Stimulated activated CD4-positive, alpha-beta T cell treated with anti-CD3 and anti-CD28 coated beads, Interleukin-1b, Interleukin-23, amount 100 ng/mL, for 4 hours (primary cell): Measurements from ENCODE around the gene TOGARAM2.

Experiments used
- DNase-seq, 2 donors: peaks; one replicate each; pipeline ENCODE4 v3.0.0-alpha.2; 2020; ENCODE audit warnings: low read depth in 2 of 2

TOGARAM2 gene

DNA sequence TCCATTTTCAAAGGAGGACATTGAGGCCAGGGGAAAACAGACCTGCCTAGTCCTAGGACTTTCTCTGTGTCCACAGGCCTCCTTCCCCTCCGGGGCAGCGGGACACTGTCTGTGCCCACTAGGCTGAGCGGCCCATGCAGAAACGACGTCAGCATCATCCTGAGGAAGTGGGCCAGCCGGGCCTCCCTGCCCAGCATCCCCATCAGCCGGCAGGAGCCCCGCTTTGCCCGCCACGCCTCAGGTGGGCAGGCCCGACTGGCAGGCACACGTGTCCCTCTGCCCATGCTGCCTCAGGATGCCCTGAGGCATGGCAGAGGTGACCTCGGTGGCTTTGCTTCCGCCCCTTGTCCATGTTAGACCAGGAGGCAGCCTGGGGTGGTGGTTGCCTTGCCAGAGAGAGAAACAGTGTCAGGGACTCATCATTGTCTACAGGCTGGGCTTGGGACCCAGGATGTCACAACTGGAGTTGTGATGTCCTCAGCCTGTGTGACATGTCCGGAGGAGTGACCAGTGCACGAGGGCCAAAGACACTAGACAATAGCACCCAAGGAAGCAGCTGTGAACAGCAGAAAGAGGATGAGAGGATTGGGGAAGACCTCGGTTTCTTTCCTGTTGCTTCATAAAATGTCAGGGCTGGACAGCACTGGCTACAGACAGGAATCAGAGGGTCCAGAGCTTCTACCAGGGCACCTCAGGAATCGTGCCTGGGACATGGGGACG is 36.8 kb downstream of the TOGARAM2 start:
- no peak for DNase-seq

DNA sequence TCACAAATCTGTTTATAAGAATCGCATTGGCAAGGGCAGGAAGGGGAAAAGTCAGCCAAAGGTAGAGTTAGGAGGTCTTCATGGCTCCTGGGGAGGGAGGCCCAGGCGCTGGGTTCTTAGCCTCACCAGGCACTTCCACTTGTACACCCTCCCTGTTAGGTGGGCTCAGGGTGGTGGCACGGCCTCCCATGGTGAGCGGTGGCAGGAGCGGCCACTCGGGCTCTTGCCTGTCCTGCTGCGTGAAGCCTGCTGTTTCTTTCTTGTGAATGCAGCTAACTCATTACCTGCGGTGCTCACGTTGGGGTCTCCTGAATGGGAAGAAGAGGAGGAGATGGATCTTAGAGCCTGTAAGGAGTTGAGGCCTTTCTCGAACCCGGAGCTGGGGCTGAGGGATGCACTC is 40.8 kb downstream of the TOGARAM2 start:
- DNase-seq: no peak

DNA sequence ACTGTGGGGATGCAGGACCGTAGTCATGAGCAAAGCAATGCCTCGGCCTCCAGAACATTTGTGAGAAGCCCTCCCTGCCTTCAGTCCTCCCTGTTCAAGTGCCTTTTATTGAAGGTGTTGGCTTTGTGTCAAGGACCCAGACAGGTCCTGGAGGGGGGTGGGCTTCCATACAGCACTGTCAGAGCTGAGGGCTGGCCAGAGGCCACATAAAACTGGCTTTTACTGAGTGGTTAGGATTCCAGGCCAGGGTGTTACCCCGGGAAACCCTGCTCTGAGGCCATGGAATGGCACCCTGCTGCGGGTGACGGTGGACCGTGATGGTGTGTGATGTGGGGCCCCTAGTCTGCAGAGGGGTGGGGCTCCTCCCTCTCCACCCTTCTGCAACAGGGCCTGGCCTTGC is 41.6 kb downstream of the TOGARAM2 start:
- DNase-seq: no peak

DNA sequence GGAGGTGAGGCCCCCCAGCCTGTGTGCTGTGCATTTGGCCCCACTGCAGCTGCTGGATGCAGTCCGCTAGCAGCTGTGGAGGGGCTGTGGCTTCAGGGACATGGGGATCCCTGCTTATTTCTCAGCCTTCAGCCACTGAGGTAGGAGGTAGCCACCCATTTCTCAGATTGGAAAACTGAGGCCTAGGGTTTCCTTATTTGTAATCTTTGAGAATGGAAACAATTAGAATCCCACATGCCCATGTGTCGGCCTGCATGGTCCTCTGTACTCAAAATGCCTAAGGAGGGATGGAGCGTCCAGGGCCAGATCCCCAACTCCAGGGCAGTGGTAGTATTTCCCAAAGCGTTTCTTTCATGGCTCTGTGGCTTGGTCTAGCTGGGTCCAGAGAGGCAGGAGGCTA is 42.1 kb downstream of the TOGARAM2 start:
- DNase-seq: no peak

DNA sequence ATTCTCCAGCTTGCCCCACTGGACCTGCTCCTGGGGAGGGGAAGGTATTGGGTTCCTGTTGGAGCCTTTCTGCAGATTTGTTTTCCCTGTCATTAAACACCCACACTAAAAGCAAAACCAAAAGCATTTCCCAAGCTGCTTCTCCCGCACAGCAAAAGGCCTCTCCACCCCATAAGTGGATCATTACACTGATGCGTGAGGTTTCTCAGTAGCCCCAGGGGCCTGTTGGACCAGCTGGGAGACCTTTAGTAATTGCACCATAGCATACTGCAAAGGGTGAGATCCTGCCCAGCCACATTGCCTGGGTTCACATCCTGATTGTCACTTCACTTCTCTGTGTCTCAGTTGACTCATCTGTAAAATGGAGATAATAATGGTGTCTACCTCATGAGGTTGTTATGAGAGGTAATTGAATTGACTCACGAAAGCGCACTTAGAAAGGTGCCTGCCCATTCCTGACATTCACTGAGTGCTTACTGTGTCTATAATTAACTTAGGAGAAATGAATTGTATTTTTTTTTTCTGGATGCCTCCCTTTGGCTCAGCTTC is 43.9 kb downstream of the TOGARAM2 start:
- DNase-seq: no peak

DNA sequence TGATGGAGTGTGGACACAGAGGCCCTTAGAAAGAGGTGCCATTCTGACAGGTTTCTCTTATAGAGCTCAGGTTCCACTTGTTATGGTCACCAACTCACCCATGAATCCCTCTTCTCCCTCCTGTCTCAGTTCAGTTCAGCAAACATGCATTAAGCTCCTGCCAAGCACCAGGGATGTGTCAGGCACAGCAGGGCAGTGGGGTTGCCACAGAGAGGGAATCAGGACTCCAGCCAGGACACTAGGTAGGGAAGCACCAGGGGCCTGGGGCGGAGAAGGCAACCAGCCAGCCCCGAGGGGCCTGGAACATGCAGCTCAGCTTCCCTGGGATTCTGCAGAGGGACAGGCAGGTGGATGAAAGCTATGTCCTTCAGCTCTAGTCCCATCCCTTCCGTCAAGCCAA is 44.6 kb downstream of the TOGARAM2 start:
- no peak for DNase-seq

DNA sequence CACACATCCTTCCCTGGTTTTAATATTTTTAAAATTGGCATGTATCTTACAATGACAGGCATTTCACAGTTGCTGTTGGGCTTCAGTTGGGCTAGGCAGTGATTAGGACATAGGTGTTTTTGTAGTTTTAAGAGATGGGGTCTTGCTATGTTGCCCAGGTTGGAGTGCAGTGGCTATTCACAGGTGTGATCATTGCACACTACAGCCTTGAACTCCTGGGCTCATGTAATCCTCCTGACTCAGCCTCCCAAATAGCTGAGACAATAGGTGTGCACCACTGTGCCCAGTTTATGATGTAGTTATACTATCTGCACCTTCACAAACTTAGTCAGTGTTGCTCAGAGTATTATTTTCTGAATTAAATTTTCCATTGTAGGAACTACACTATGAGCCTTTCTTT is 49.9 kb downstream of the TOGARAM2 start:
- DNase-seq: no peak

DNA sequence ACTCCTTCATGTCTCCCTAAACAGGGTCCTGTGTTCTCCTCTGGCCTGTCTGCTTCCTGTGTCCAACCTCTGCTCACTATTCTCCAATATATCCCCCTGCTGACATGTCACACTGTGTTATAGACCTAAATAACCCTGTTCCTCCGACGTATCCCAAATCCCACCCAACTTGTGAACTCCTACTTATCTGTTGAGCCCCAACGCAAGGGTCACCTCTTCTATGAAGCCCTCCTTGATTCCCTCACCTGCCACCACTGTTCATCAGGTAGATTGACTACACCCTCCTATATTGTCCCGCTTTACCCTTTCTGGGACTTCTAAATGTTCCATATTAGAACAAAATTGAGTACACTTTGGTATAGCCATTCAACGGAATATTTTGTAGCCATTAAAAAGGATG is 51.1 kb downstream of the TOGARAM2 start:
- DNase-seq: no peak

DNA sequence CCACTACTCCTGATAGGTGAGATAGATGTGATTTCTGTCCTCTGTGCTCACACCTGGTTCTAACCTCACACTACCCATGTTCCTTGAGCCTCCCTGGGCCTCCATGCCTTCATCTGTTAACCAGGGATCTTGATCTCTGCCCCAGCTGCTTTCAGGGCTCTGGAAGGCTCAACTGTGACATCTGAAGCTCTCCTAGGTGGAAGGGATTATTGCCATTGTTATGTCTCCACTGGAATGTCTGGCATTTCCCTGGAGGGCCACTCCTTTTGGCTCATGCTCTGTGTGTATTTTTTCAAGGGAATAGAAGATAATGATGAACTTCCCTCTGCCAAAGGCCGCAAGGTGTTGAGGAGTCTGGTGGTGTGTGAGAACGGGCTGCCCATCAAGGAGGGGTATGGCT is 52.1 kb downstream of the TOGARAM2 start:
- no peak for DNase-seq

DNA sequence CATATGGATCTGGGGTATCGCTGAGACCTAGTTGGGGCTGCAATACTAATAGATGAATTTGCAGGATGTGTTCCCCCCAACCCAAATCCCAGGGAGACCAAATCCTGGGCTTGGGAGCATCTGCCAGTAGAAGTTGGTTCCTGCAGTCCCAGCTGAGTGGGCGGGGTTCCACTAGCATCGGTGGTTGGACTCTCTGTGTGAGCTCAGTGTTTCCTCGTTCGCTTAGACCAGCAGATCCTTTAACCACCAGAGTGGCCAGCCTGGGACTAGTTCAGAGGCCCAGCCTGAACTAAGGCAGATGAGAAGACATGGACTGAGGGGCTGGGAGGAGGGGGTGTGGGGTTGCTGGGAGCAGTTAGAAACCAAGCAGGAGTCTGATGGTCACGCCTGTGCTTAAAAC is 52.6 kb downstream of the TOGARAM2 start:
- DNase-seq: no peak

DNA sequence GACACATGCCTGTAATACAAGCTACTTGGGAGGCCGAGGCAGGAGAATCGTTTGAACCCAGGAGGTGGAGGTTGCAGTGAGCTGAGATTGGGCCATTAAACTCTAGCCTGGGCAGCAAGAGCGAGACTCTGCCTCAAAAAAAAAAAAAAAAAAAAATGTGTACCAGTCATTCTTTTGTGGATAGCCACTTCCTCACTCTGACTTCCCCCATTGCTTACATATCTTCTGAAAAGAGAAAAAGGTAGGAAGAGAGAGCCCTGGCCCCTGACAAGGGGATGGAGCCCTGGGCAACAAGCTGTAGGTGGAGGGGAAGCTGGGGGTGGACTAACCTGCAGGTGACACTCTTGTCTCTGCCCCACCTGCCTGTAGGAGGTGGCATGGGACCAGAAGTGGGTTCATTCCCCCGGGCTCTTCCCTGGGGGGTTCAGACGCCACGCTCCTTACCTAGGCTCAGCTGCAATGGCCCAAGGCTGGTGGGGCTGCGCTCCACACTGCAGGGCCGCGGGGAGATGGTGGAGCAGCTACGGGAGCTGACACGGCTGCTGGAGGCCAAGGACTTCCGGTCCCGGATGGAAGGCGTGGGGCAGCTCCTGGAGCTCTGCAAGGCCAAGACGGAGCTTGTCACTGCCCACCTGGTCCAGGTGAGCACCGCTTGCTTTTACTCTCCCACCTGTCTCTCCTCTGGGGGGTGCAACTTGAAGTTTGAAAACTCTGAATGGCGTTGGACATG is 54.1 kb downstream of the TOGARAM2 start:
- DNase-seq: no peak

DNA sequence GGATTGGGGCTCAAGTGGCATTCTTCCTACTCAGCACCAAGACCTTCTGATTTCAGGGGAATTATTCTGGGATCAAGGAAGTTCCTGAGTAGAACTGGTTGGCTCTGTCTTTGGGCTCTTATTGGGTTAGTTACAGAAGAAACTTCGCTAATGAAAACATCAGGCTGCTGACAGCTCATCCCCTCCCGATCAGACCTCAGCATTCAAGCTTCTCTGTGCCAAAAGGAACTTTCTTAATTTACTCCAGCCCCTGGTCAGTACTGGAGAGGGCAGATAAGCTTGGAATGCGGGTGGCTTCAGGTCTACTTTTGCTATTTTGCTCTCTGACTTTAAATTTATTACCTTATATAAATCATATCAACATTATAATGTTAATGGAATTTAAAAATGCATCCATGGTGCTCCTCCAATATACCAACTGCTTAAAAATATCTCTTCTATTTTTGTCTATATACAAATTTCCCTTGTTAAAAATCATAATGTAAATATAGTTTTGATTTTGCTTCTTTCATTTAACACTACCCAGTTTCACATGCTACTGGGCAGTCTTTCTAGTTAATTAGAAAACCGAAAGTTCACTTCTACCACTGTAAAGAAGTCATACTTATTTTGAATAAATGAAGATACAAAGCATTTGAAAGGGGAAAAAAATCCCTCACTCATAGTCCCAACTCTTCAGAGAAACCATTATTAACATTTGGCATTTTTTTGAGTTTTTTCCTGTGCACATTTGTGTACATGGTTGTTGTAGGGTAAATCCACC is 58.8 kb downstream of the TOGARAM2 start:
- DNase-seq: no peak

DNA sequence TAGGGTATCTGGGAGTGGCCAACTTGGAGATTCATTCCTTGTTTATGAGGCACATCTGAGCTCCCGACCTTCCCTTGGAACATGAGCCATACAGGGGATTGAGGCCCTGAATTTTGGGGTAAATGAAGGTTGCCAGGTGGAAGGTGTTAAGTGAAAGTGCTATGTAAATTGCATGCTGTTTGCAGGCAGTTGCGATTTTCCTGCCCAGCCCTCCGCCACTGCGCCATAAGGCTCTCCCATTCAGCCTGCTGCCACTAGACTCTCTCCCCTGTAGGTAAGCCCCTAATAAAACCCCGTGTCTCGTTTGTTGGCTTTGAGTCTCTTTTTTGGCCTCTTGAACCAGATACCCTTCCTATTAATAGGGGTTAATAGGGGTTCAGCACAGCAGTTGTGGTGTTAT is 59.5 kb downstream of the TOGARAM2 start:
- no peak for DNase-seq

DNA sequence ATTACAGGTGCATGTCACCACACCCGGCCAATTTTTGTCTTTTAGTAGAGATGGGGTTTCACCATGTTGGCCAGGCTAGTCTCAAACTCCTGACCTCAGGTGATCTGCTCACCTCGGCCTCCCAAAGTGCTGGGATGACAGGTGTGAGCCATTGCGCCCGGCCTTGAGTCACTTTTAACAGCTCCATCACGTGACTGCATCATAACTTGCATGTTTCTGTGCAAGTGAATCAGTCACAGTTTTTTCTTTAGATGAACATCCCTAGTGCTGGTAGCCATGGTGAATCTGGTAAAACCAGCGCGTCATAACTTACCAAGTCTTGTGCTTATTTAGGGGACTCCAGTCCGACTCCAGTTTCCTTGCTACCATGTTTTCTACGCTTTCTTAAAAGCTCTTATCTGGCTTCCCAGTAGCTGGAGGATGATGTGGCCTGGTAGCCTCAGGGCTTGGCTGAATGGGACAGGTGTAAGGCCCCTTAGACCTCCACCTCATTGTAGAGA is 60.1 kb downstream of the TOGARAM2 start:
- no peak for DNase-seq

DNA sequence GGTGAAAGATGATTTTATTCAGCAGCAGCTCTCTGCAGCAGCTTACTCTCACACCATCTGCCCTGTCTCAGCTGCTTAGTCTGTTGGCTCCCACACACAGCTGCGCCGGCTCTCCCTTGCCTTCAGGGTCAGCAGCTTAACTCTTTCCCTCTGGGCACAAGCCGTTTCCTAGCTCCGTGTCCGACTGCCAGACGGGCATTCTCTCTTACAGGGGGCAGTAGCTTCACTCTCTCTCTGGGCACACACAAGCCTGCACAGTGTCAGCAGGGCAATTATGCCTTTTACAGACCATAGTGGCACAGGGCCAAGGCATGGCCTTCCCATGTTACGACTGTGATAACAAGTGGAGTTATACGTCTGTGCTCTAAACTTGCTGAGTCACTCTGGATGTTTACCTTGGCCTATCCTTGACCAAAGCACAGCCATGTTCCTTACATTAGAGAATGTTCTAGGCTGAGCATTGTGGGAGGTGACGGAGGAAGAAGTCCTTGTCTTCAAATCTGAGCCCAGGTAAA is 61.5 kb downstream of the TOGARAM2 start:
- no peak for DNase-seq

DNA sequence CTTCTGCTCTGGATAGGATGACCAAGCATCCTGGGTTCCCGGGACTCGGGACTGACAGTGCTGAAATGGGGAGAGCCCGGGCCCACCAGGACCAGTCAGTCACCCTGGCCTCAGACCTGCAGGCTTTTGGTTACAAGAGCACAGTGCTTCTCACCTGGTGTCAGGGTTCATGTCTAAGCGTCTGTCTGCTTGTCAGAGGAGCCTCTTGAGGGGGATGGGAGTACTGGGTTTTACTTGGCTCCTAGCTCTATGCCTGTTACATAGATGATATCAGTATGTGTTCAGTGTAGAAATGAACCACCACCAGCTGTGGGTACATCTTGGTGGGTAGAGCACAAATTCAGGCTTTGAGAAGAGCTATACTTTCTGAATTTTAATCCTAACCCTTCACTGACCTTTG is 63.4 kb downstream of the TOGARAM2 start:
- no peak for DNase-seq

DNA sequence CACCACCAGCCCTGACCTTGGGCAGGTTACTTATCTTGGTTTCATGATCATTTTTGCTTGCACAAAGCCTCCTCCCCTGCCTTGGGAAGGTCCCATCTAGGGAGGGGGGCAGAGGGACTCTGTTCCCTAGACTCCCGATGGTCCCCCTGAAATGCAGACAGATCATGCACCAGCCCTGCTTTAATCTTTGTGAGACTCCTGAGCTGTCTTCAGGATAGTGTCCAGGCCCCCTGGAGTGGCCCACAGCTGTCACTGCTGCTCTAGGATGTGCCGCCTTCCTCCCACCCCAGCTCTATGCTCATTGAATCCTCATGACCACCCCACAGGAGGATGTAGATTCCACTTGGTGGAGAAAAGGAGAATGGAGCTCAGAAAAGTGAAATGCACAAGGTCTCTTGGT is 65.2 kb downstream of the TOGARAM2 start:
- DNase-seq: no peak

DNA sequence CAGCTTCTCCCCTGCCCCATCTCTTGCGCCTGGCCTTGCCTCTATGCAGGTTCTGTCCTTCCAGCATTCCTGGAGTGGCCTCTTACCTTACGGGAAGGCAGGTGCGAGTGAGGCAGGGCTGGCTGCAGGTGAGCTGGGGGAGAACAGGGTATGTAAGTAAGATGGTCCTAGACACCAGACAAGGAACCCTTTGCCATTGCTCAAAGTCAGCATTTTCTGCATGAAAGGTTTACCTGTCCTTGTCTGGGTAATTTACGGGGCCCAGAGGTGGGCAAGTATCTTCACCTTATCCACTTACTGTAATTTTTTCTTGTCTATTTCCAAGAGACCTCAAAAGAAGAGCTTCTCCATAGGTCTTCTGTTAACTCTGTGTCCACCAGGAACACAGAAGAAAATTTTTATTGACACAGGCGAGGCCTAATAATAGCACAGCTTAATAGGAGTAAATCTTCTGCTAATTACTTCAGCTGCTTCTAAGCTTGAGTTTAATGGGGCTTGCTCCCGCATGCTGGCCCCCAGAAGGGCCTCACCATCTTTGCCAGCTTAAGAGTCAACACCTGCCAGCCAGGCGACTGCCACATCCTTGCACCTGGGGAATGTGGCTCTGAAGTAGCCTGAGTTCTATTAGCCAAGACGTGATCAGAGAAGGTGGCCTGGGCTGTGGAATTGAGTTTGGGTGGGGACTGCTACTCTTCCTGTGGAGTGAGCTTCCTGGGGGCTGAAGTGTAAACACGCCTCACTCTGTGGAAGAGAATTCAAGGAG is 66.2 kb downstream of the TOGARAM2 start:
- no peak for DNase-seq

DNA sequence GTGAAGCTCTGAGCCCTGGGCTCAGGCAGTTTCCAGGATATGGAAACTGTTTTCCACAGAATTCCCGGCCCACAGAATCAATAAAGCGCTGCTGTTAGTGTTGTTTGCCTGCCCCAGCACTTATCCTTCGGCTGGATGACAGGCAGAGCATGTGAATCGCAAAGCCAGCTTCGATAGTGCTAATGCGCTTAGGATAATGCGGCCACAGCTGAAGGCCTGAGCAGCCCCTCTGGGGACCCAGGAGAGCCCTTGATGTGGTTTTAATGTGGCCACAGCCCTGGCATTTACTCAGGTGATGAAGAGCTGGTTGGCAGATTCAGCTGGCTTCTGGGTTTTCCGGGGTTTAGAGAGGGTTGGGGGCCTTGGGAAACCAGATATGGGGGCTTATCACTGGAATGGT is 69.5 kb downstream of the TOGARAM2 start:
- DNase-seq: no peak

DNA sequence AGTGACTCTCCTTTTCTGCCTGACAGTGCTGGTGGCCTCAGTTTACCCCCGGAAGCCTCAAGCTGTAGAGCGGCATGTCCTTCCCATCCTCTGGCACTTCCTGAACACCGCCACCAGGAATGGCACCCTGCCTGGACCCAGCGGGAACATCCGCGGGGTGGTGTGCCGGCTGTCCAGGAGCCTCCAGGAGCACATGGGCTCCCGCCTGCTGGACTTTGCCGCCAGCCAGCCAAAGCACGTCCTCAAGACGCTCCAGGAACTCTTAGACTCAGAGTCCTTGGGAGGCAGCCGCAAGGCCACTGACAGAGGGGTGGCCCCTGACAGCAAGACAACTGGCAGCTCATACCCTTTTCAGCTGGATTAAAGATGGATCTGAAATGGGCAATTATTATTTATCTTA is 70.6 kb downstream of the TOGARAM2 start:
- DNase-seq: no peak

DNA sequence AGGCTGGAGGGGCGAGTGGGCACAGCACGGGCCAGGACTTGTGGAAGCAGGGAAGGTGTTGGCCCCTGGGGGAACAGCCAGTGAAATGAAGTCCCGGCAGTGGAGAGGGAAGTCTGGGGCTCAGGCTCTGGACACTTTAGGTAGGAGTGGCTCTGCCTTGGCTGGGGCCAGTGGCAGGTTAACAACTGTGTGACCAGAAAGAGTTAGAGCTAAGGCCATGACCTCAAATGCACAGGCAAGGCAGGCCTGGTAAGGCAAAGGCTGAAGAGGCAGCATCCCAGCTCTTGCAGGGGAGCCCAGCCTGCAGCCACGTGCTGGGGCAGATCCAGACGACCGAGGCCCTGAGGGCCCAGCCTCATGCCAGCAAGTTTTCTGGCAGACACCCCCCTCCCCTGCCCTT is 71.7 kb downstream of the TOGARAM2 start:
- DNase-seq: no peak
